ENCODE data around the gene ADRB1.
A peak's percentile ranks its signal among the peaks of the same experiment; 100 is the strongest.

The ADRB1 gene

GRCh38 chr10:114026189-114027040 lies 17.3 kb upstream of the ADRB1 start:
- peak in 1 of 5 donors; percentile 40 for DNase-seq

- no peak for DNase-seq
Measured at GRCh38 chr10:114027041-114027394, 16.6 kb upstream of the ADRB1 start.

GRCh38 chr10:114027951-114028350 lies 15.7 kb upstream of the ADRB1 start:
- DNase-seq, result no peak

- no peak for DNase-seq
Measured at GRCh38 chr10:114028425-114028824, 15.2 kb upstream of the ADRB1 start.

GRCh38 chr10:114029655-114030054 lies 14.0 kb upstream of the ADRB1 start:
- no peak for DNase-seq

- DNase-seq, result no peak
Measured at GRCh38 chr10:114030140-114030539, 13.5 kb upstream of the ADRB1 start.

GRCh38 chr10:114031073-114031972 lies 12.3 kb upstream of the ADRB1 start:
- no peak for DNase-seq

GRCh38 chr10:114033566-114033965 lies 10.1 kb upstream of the ADRB1 start:
- no peak for DNase-seq

GRCh38 chr10:114034923-114035645 lies 8.6 kb upstream of the ADRB1 start:
- DNase-seq, result no peak

GRCh38 chr10:114035791-114036190 lies 7.9 kb upstream of the ADRB1 start:
- no peak for DNase-seq

GRCh38 chr10:114038819-114039218 lies 4.8 kb upstream of the ADRB1 start:
- DNase-seq, result no peak

- DNase-seq, result no peak
Measured at GRCh38 chr10:114041166-114041565, 2.5 kb upstream of the ADRB1 start.

GRCh38 chr10:114042895-114043531 lies 653 bp upstream of the ADRB1 start:
- DNase-seq, result peak in 1 of 5 donors; percentile 16

- no peak for DNase-seq
Measured at GRCh38 chr10:114044247-114045135, 825 bp downstream of the ADRB1 start.

- DNase-seq, result peak in 1 of 5 donors; percentile 30
Measured at GRCh38 chr10:114045136-114046086, 1.7 kb downstream of the ADRB1 start.

GRCh38 chr10:114046087-114046458 lies 2.4 kb downstream of the ADRB1 start:
- DNase-seq, result no peak

GRCh38 chr10:114048472-114048871 lies 4.8 kb downstream of the ADRB1 start:
- DNase-seq, result no peak

- DNase-seq, result no peak
Measured at GRCh38 chr10:114051714-114052113, 8.0 kb downstream of the ADRB1 start.

- no peak for DNase-seq
Measured at GRCh38 chr10:114052255-114052654, 8.6 kb downstream of the ADRB1 start.

GRCh38 chr10:114053946-114054345 lies 10.3 kb downstream of the ADRB1 start:
- DNase-seq, result no peak
